PC-3 (cell line): ENCODE results near the gene KIRREL1. TPM values are rescaled to one million over a fixed set of nuclear protein-coding genes. Genes with fewer than 3 reads are reported as not detected.

Experiments
- ATAC-seq: fragments of 200-7000 bp; cut with Tn5 transposase; 2 replicates; pipeline ENCODE4 v1.9.1; 2020; ENCODE audit warnings: mild to moderate bottlenecking, moderate library complexity
- BruUV-seq: library from RNA; stranded (reverse); fragments of 400-500 nt; replicated peaks from 2 replicates; lab custom pipeline; 2021; lab: Mats Ljungman, UMichigan
- CTCF ChIA-PET: fragments of 300-600 bp; sonication (Branson Sonifier 250); formaldehyde crosslinking; loops from one replicate; lab custom pipeline; 2022; ENCODE audit warnings: antibody characterized with exemption; lab: Charles Lee
- POLR2A ChIA-PET: fragments of 300-600 bp; sonication (Branson Sonifier 250); formaldehyde crosslinking; loops from one replicate; lab custom pipeline; 2022; ENCODE audit warnings: antibody characterized with exemption; ENCODE audit not compliant: unreplicated experiment; lab: Charles Lee
- DNase-seq: peaks from one replicate; pipeline ENCODE4 v3.0.0-alpha.2; 2015
- H2AFZ ChIP-seq: fragments of 300-600 bp; sonication (generic); 2 replicates; pipeline ENCODE4 v1.6.0; 2016; ENCODE audit warnings: antibody characterized with exemption, low read length
- H3F3A ChIP-seq: fragments of 300-600 bp; sonication (generic); one replicate; pipeline ENCODE4 v1.6.0; 2017; ENCODE audit warnings: antibody characterized with exemption, low read length, control low read depth, mild to moderate bottlenecking; ENCODE audit not compliant: unreplicated experiment
- H3K27ac ChIP-seq: fragments of 300-600 bp; sonication (generic); 2 replicates; pipeline ENCODE4 v1.5.1; 2016; ENCODE audit warnings: mild to moderate bottlenecking, low read length
- H3K27me3 ChIP-seq: fragments of 300-600 bp; sonication (generic); 2 replicates; pipeline ENCODE4 v1.6.1; 2016; ENCODE audit warnings: low read length, mixed read lengths
- H3K36me3 ChIP-seq: fragments of 300-600 bp; sonication (generic); 2 replicates; pipeline ENCODE4 v1.6.1; 2016; ENCODE audit warnings: low read depth, mixed run types, low read length, mixed read lengths
- H3K4me1 ChIP-seq: fragments of 300-600 bp; sonication (generic); 2 replicates; pipeline ENCODE4 v1.5.1; 2016; ENCODE audit warnings: low read length; ENCODE audit not compliant: insufficient read depth
- H3K4me2 ChIP-seq: fragments of 300-600 bp; sonication (generic); 2 replicates; pipeline ENCODE4 v1.6.0; 2016; ENCODE audit warnings: low read length
- H3K4me3 ChIP-seq: fragments of 300-600 bp; sonication (generic); 2 replicates; pipeline ENCODE4 v1.5.1; 2016; ENCODE audit warnings: mild to moderate bottlenecking, low read length, mixed read lengths
- H3K79me2 ChIP-seq: fragments of 300-600 bp; sonication (generic); 2 replicates; pipeline ENCODE4 v1.6.1; 2017; ENCODE audit warnings: low read length, mixed read lengths
- H3K9ac ChIP-seq: fragments of 300-600 bp; sonication (generic); 2 replicates; pipeline ENCODE4 v1.6.0; 2016; ENCODE audit warnings: mild to moderate bottlenecking, low read length
- H3K9me2 ChIP-seq: fragments of 300-600 bp; sonication (generic); replicated peaks from 2 replicates; pipeline ENCODE4 v1.6.1; 2016; ENCODE audit warnings: mixed run types, low read length, mixed read lengths
- H3K9me3 ChIP-seq: fragments of 300-600 bp; sonication (generic); 2 replicates; pipeline ENCODE4 v1.6.1; 2016; ENCODE audit warnings: low read length, mixed read lengths
- H4K20me1 ChIP-seq: fragments of 300-600 bp; sonication (generic); 2 replicates; pipeline ENCODE4 v1.6.1; 2016; ENCODE audit warnings: low read length, mixed read lengths
- EZH2 ChIP-seq: fragments of 300-600 bp; sonication (generic); IDR thresholded peaks from one replicate; pipeline ENCODE4 v1.6.1; 2017; ENCODE audit warnings: antibody characterized with exemption, mild to moderate bottlenecking, low read length; ENCODE audit not compliant: unreplicated experiment
- EZH2phosphoT487 ChIP-seq: fragments of 300-600 bp; sonication (generic); IDR thresholded peaks from 2 replicates; pipeline ENCODE4 v1.6.1; 2018; ENCODE audit warnings: mild to moderate bottlenecking, antibody characterized with exemption, low read length, borderline replicate concordance
- intact Hi-C: fragments of 100-400 bp; cut with micrococcal nuclease; formaldehyde crosslinking; loops from 2 replicates; pipeline ENCODE4 v1.9.0; 2023
- total RNA-seq: library from RNA; depleted of rRNA; stranded (reverse); fragments of >200 nt; gene quantifications from 2 replicates; pipeline ENCODE4 v1.2.3, GENCODE V29; 2014
- TF ChIP-seq, protein P1 (sequence below): fragments of 300-600 bp; sonication (generic); conservative IDR thresholded peaks from 2 replicates; pipeline ENCODE4 v1.5.1; 2017; ENCODE audit warnings: antibody characterized with exemption, low read depth, mild to moderate bottlenecking, low read length

The KIRREL1 gene
- total RNA-seq, 1 experiment from 2014 or later = 49.8 TPM

DNA sequence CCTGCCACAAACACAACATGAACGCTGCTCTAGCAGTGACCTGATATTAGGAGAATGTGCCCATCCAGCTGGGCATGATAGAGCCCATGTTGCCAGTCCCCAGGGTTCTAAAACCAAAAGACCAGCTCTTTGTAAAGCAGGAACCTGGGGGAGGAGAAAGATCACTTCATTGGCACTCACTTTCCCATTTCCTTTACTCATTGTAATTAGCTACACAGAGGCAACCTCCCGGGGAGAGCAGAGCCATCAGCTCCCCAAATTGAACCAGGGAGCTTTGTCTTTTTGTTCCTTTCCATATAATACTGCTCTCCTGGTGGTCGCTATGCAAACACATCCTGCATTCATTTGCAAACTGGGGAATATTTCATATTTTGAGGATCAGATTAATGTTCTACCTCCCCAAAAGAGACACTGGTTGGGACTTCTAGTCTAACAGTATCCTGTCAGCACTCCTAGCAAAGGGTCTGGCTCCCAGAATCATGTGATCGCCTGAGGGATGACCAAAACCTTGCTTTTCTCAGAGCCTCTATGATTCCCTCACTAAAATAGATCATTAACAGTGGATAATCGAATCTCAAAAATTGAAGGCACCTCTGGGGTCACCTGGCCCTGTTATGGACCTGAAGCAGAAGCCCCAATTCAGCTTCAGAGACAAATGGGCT lies 110.5 kb downstream of the KIRREL1 start:
- Histone ChIP-seq H3K27ac (no peak overlapping the region), H3K4me2 (no peak overlapping the region), H3K27me3 (peaks cover 22% of the 10 kb centered on the region; the same call in 1 of the 2 replicates), H3F3A (no peaks in the 10 kb centered on the region), H3K36me3 (no peaks in the 10 kb centered on the region), H3K9me2 (no peaks in the 10 kb centered on the region), H3K79me2 (no peaks in the 10 kb centered on the region), H3K4me1 (peaks cover 8% of the 10 kb centered on the region), H3K4me3 (no peak overlapping the region), H3K9ac (no peak overlapping the region), H4K20me1 (no peaks in the 10 kb centered on the region), H2AFZ (no peak overlapping the region), H3K9me3 (no peaks in the 10 kb centered on the region)
- intact Hi-C loops = no loop called here
- DNase-seq = no peak
- no TSS peak for BruUV-seq
- no peak for TF ChIP-seq EZH2phosphoT487
- ATAC-seq = no peak
- POLR2A ChIA-PET = interaction anchor here (0.7 kb wide), 1 partner anchor 149 kb away, joined by 13 read pairs; no protein-coding TSS in a partner anchor
- CTCF ChIA-PET = interaction anchor here (0.5 to 1.0 kb wide), 3 partner anchors 47 to 140 kb away, joined by 4 to 10 read pairs (median 4); no protein-coding TSS in a partner anchor

DNA sequence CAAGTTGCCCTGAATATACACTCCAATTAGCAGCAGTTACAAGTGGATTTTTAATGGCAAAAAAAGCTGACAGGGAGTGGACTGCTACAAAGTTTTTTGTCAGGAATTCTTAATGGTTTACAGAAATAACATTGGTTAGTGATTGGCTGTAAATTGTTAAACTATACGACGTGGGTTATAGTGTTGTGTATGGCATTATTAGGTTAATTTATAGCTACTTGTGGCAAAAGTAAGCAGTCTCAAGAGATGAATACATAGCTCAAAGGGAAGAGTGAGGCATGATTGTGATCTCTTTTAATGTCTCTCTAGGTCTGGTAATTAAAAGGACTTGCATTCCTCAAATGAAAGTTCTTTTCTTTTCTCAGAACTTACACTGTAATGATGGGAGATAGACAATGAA lies 111.4 kb downstream of the KIRREL1 start:
- Histone ChIP-seq H3K4me2 (no peak overlapping the region), H3K79me2 (no peaks in the 10 kb centered on the region), H4K20me1 (no peaks in the 10 kb centered on the region), H3K9ac (no peak overlapping the region), H3K27ac (no peak overlapping the region), H3K4me3 (no peak overlapping the region), H3K9me3 (no peaks in the 10 kb centered on the region), H3K36me3 (no peaks in the 10 kb centered on the region), H3K27me3 (peaks cover 27% of the 10 kb centered on the region; the same call in 1 of the 2 replicates), H3F3A (no peaks in the 10 kb centered on the region), H3K9me2 (no peaks in the 10 kb centered on the region), H3K4me1 (peaks cover 8% of the 10 kb centered on the region), H2AFZ (no peak overlapping the region)
- intact Hi-C loops = no loop called here
- no peak for ATAC-seq
- no TSS peak for BruUV-seq
- TF ChIP-seq, protein P1, sequence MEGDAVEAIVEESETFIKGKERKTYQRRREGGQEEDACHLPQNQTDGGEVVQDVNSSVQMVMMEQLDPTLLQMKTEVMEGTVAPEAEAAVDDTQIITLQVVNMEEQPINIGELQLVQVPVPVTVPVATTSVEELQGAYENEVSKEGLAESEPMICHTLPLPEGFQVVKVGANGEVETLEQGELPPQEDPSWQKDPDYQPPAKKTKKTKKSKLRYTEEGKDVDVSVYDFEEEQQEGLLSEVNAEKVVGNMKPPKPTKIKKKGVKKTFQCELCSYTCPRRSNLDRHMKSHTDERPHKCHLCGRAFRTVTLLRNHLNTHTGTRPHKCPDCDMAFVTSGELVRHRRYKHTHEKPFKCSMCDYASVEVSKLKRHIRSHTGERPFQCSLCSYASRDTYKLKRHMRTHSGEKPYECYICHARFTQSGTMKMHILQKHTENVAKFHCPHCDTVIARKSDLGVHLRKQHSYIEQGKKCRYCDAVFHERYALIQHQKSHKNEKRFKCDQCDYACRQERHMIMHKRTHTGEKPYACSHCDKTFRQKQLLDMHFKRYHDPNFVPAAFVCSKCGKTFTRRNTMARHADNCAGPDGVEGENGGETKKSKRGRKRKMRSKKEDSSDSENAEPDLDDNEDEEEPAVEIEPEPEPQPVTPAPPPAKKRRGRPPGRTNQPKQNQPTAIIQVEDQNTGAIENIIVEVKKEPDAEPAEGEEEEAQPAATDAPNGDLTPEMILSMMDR = no peak
- no peak for TF ChIP-seq EZH2
- TF ChIP-seq EZH2phosphoT487 = no peak
- no peak for DNase-seq
- ChIA-PET CTCF (no interaction called here), POLR2A (interaction anchor here (0.7 kb wide), 1 partner anchor 150 kb away, joined by 13 read pairs; no protein-coding TSS in a partner anchor)

DNA sequence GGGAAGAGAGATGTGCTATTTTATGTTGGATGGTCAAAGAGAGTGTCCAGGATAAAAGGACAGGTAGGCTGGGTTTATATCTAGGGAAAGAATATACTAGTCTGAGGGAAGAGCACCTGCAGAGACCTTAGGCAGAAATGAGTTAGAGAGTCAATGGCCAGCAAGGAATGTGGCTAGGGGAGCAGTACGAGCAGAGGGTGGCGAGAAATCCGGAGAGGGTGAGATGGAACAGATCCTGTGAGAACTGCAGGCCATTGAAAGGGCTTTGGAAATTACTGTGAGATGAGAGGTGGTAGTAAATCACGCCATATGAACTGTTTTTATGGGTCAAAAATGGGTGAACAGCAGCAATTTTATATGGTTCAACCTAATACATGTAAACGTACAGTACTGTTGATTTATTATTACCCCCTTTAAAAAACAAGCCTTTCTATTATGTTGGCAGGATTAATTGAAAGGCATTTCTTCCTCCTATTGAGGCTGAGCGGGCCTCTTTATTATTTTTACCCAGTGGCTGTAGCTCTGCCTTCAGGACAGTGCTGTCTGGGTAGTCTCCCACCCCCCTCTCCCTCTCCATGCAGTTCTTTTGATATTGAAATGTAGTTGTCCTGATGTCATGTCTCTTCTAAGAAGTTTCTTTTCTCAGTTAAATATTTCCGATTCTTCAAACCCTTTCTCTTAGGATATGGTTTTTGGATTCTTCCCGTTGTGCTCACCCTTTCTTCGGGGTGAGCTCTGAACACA lies 112.1 kb downstream of the KIRREL1 start:
- BruUV-seq = no TSS peak
- no peak overlapping the region for H3K4me2 ChIP-seq
- no peaks in the 10 kb centered on the region for H3K36me3 ChIP-seq
- H2AFZ ChIP-seq = no peak overlapping the region
- CTCF ChIA-PET = no interaction called here
- POLR2A ChIA-PET = no interaction called here
- no peak overlapping the region for H3K9ac ChIP-seq
- no peaks in the 10 kb centered on the region for H4K20me1 ChIP-seq
- intact Hi-C loops = no loop called here
- no peak overlapping the region for H3K4me3 ChIP-seq
- no peaks in the 10 kb centered on the region for H3K9me3 ChIP-seq
- DNase-seq = no peak
- H3K27me3 ChIP-seq = peaks cover 27% of the 10 kb centered on the region; the same call in 1 of the 2 replicates
- H3K9me2 ChIP-seq = no peaks in the 10 kb centered on the region
- H3K4me1 ChIP-seq = peaks cover 8% of the 10 kb centered on the region
- TF ChIP-seq EZH2 (no peak), EZH2phosphoT487 (no peak)
- TF ChIP-seq, protein P1 = no peak
- no peaks in the 10 kb centered on the region for H3F3A ChIP-seq
- ATAC-seq = no peak
- no peak overlapping the region for H3K27ac ChIP-seq
- H3K79me2 ChIP-seq = no peaks in the 10 kb centered on the region
